ENCODE measurements around the gene AUNIP.

DNA sequence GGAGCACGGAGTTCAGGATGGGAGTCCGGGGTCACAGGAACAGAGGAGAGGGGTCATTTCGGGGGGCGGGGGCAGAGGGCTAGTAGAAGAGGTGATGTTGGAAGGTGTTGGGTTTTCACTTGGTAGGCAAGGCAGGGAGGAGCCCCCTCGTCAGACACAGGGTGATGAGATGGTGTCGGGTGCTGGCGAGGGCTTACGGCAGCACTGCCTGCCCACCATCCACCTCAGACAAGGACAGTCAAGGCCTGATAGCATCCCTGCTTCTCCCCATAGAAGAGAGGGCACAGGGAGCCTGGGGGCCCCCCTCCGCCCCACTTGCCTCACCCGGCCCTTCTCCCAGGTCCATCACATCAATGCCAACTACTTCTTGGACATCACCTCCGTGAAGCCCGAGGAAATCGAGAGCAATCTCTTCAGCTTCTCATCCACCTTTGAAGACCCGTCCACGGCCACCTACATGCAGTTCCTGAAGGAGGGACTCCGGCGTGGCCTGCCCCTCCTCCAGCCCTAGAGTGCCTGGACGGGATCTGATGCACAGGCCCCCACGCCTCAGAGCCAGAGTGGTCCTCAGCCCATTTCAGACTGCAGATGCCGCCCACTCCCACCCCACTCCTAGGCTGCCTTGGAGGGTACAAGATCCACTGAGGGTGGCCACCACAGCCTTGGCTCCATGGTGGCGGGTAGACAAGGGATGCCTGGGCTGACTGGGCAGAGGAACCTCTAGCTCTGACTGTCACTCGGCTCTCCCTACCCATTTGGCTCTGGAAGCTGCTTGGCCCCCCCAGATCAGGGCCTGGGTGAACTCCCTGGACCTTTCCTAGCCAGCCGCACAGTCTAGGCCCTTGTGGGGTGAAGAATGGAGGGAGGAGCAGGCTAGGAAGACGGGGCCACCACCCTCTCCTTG, 43.8 kb downstream of the AUNIP start:
- TF ChIP-seq, protein P1, sequence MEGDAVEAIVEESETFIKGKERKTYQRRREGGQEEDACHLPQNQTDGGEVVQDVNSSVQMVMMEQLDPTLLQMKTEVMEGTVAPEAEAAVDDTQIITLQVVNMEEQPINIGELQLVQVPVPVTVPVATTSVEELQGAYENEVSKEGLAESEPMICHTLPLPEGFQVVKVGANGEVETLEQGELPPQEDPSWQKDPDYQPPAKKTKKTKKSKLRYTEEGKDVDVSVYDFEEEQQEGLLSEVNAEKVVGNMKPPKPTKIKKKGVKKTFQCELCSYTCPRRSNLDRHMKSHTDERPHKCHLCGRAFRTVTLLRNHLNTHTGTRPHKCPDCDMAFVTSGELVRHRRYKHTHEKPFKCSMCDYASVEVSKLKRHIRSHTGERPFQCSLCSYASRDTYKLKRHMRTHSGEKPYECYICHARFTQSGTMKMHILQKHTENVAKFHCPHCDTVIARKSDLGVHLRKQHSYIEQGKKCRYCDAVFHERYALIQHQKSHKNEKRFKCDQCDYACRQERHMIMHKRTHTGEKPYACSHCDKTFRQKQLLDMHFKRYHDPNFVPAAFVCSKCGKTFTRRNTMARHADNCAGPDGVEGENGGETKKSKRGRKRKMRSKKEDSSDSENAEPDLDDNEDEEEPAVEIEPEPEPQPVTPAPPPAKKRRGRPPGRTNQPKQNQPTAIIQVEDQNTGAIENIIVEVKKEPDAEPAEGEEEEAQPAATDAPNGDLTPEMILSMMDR (IDR thresholded peaks at IDR 0.05), result no peak
- TF ChIP-seq POLR2A (IDR thresholded peaks at IDR 0.05), result no peak
